Cortex of kidney (tissue), 1 donor: Measurements from ENCODE around the gene ATP11A.

Experiments used
- DNase-seq: peaks from one replicate; lab custom pipeline; 2025; lab: John Stamatoyannopoulos, UW

Gene ATP11A

GRCh38 chr13:112689303-112690245, at the start of gene ATP11A:
ATP11A (plus strand) TSS chr13:112690038; CDS start chr13:112690417, 379 bp downstream.
- DNase-seq, result no peak

- no peak for DNase-seq
Measured at GRCh38 chr13:112641456-112642089, 48.3 kb upstream of the ATP11A start.

- no peak for DNase-seq
Measured at GRCh38 chr13:112642090-112642460, 47.8 kb upstream of the ATP11A start.

GRCh38 chr13:112643759-112644459, 45.9 kb upstream of the ATP11A start:
- no peak for DNase-seq

GRCh38 chr13:112645327-112645914, 44.4 kb upstream of the ATP11A start:
- no peak for DNase-seq

- DNase-seq, result no peak
Measured at GRCh38 chr13:112647256-112647655, 42.6 kb upstream of the ATP11A start.

GRCh38 chr13:112648101-112648500, 41.7 kb upstream of the ATP11A start:
- DNase-seq, result no peak

GRCh38 chr13:112648966-112649690, 40.7 kb upstream of the ATP11A start:
- no peak for DNase-seq

GRCh38 chr13:112651311-112651710, 38.5 kb upstream of the ATP11A start:
- no peak for DNase-seq

GRCh38 chr13:112651750-112652511, 37.9 kb upstream of the ATP11A start:
- no peak for DNase-seq

- DNase-seq, result no peak
Measured at GRCh38 chr13:112652512-112653070, 37.2 kb upstream of the ATP11A start.

- DNase-seq, result no peak
Measured at GRCh38 chr13:112653071-112653470, 36.8 kb upstream of the ATP11A start.

- DNase-seq, result no peak
Measured at GRCh38 chr13:112655913-112656312, 33.9 kb upstream of the ATP11A start.

- no peak for DNase-seq
Measured at GRCh38 chr13:112657850-112658445, 31.9 kb upstream of the ATP11A start.

GRCh38 chr13:112658808-112659207, 31.0 kb upstream of the ATP11A start:
- no peak for DNase-seq

GRCh38 chr13:112661291-112661690, 28.5 kb upstream of the ATP11A start:
- no peak for DNase-seq

GRCh38 chr13:112664501-112665203, 25.2 kb upstream of the ATP11A start:
- no peak for DNase-seq

GRCh38 chr13:112668924-112669323, 20.9 kb upstream of the ATP11A start:
- no peak for DNase-seq

GRCh38 chr13:112669881-112670499, 19.8 kb upstream of the ATP11A start:
- no peak for DNase-seq
